ENCODE data around the gene HNRNPLL.

The HNRNPLL gene

GRCh38 chr2:38524580-38524979 lies 78.1 kb downstream of the HNRNPLL start:
- DNase-seq, result no peak

- no peak for DNase-seq
Measured at GRCh38 chr2:38523728-38524437, 78.8 kb downstream of the HNRNPLL start.

- no peak for DNase-seq
Measured at GRCh38 chr2:38522754-38523349, 79.9 kb downstream of the HNRNPLL start.

GRCh38 chr2:38521835-38522234 lies 80.9 kb downstream of the HNRNPLL start:
- DNase-seq, result no peak

GRCh38 chr2:38517284-38517683 lies 85.4 kb downstream of the HNRNPLL start:
- DNase-seq, result no peak

GRCh38 chr2:38516526-38516925 lies 86.2 kb downstream of the HNRNPLL start:
- DNase-seq, result no peak

- DNase-seq, result no peak
Measured at GRCh38 chr2:38516122-38516521, 86.6 kb downstream of the HNRNPLL start.

- DNase-seq, result no peak
Measured at GRCh38 chr2:38515155-38516074, 87.3 kb downstream of the HNRNPLL start.

- no peak for DNase-seq
Measured at GRCh38 chr2:38514603-38515154, 88.0 kb downstream of the HNRNPLL start.

GRCh38 chr2:38512211-38512610 lies 90.5 kb downstream of the HNRNPLL start:
- no peak for DNase-seq
